ENCODE results near the gene VPS52.

The VPS52 gene, protein sequence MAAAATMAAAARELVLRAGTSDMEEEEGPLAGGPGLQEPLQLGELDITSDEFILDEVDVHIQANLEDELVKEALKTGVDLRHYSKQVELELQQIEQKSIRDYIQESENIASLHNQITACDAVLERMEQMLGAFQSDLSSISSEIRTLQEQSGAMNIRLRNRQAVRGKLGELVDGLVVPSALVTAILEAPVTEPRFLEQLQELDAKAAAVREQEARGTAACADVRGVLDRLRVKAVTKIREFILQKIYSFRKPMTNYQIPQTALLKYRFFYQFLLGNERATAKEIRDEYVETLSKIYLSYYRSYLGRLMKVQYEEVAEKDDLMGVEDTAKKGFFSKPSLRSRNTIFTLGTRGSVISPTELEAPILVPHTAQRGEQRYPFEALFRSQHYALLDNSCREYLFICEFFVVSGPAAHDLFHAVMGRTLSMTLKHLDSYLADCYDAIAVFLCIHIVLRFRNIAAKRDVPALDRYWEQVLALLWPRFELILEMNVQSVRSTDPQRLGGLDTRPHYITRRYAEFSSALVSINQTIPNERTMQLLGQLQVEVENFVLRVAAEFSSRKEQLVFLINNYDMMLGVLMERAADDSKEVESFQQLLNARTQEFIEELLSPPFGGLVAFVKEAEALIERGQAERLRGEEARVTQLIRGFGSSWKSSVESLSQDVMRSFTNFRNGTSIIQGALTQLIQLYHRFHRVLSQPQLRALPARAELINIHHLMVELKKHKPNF

DNA sequence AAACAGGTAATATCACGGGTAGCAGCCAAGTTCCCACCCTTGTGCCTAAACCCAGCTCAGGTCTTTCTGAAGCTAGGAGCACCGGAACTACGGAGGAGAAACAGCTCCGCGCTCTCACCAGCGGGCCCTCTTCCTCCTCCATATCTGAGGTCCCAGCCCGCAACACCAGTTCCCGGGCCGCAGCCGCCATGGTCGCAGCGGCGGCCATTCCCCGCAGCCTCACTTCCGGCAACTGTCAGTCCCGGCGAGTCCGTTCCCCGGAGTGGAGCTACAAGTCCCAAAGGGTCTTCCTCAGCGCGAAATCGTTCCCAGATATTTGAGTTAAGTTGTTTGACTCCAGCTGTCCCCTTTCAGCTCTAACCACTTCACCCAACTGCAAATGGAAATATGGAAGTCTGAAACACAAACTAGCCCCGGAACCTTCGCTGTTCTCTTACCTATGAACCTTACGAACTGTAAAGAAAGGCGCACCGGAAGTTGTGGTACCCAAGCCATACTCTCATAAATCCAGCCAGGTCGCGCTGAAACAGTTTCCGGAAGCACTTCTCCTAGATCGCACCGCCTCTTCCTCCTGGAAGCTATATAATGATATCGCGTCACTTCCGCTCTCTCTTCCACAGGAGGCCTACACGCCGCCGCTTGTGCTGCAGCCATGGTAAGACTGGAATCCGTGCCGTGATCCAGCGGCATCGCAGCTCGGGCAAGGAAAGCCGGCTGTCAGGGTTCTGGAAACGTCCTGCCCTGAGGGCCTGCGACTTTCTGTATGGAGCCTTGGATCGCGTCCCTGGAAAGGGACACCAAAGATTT lies at the start of gene VPS52, which contains the start of gene RPS18:
TSS of gene VPS52 (minus strand) at position 409 of the 807 bp plus-strand sequence. CDS start at position 208, 201 bp downstream.
TSS of gene RPS18 (plus strand) at position 608 of the 807 bp plus-strand sequence. CDS start at position 653, 45 bp downstream.
- peak; percentile 68 to 77 for DNase-seq (ENCODE audit: low read depth in 1 of 2, low spot score in 1 of 2)

DNA sequence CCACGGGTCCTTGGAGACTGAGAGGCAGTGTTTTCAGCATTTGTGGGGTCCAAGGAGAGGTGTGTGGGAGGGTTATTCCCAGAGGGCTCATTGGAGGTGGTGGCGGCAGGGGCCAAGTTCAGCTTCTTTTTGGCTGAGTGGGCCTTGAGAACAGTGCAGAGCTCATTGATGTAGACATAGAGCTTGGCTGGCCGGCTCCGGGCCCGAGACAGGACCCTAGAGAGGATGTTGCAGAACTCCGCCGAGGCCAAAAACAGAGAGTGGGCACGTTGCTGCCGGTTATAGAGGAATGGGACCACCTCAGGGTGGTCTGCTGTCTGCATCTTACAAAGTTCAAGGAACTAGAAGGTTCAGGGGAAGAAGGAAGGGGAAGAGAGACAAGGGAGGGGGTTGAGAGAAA lies 49.6 kb upstream of the VPS52 start:
- DNase-seq (ENCODE audit: low read depth in 1 of 2, low spot score in 1 of 2): no peak

DNA sequence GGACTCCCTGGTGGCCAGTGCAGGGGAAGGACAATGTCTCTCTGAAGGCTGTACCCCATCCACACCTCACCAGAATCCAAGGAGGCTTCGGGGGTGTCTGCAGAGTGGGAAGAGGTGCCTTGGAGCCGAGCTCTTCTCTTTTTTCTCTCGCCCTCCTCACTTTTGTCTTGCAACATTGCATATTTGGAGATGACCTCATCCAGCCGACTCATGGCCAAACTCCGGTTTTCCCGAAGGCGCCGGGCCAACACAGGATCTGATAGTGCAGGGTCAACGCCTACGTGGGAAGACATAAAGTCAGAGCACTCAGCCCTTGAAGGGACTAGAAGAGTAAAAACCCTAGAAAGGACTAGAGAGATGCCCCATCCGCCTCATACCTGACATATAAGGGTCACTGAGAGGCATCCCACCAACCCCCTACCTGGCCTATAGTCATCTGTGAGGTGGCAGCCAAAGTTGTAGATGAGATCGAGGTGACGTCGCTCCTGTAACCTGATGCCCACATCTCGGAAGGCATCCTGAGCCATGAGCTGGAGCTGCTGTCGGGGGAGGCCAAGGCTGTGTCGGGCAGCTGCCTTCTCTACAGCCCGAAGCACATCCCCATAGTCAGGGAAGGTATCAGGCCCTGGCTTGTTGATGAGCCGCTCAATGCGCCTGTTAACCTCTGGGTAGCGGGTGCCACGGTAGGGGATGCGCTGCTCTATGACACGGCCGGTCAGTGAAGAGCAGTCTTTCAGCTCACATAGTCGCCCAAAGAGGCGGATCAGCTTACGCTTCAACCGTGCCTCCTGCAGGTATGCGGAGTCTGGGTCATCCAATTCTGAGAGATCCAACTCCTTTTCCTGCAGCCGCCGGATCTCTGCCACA lies 48.9 kb upstream of the VPS52 start:
- no peak for DNase-seq (ENCODE audit: low read depth in 1 of 2, low spot score in 1 of 2)

DNA sequence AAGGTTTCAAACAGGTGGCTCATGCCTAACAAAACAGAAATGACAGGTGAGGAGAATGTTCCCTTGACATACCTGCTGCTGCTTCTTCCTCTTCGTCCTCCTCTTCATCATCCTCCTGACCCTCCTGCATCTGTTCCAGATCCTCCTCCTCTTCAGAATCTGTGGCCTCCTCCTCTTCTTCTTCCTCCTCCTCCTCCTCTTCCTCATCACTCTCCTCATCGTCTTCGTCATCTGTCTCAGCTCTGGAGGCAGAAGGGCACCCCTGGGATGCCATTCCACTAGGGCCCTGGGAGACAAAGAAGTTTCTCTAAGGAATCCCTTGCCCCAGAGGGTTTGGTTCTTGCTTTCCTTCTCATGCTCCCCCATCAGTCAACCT lies 48.3 kb upstream of the VPS52 start:
- no peak for DNase-seq (ENCODE audit: low read depth in 1 of 2, low spot score in 1 of 2)

DNA sequence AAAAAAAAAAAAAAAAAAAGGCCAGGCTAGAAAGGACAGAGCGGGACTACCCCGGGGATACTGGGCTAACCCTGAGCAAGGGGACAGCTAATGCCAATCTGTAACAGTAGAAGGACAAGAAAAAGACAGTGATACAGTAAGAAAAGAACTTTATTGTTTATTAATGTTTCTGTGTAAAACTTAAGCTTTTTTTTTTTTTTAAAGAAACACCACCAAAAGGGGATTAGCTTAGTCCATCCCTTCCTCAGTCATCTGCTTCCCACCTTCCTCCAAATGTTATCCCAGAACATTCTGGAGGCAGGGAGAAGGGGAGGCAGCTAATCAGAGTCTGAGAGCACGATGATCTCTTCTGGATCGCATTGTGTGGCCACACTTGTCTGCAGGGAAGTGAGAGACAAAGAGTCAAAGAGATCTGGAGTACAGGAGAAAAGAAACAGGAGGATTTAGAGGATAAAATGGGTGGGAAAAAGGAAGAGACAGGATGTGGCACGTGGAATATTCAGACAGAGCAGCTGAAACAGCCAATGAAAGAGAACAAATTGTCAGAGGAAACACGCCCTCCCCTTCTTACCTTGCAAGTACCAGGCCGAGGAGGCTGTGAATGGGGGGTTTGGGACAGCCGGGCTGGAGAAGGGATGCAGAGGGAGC lies 46.9 kb upstream of the VPS52 start:
- DNase-seq (ENCODE audit: low read depth in 1 of 2, low spot score in 1 of 2): no peak

DNA sequence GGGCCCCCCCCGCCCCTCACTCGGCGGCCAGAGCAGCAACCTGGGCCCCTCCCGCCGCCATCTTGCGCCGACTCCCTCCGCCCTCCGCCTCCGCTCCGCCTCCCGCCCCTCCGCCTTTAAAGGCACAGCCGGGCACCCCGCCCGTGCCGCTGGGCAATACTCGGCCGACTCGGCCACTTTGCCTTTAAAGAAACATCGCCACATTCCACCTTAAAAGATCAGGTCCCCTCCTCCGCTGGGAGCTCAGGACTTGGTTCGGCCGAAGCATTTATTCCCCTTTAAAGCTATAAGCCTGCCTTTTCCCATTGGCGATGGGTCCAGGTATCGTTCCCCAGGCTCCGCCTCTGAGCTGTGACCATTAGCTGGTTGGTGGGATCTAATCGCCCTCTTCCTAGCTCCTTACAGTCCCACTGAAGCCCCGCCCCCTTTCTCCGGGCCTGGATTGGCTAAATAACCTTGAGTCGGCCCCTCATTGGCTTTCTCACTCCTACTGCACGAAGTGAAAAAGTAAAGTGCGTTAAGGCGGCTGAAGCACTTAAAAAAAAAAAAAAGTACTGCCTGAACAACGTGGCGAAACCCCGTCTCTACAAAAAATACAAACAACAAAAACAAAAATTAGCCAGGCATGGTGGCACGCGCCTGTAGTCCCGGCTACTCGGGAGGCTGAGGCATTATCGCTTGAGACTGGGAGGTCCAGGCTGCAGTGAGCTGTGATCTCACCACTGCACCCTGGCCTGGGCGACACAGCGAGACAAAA lies 46.2 kb upstream of the VPS52 start, which contains the start of gene ZBTB22:
TSS of gene ZBTB22 (minus strand) at position 76 of the 757 bp plus-strand sequence. CDS start 828 bp downstream, outside the sequence.
- DNase-seq (ENCODE audit: low read depth in 1 of 2, low spot score in 1 of 2): peak; percentile 90 to 91

DNA sequence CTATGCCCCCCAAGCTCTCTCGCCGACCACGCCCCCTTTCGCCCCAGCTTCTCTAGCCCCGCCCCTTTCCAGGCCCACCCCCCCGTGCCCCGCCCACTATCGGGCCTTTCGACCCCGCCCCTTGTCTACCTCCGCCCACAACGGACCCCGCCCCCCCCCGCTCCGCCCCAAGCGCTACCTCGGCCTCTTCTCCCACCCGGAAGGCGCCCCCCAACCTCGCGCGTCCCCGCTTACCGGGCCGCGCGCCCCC lies 45.7 kb upstream of the VPS52 start:
- no peak for DNase-seq (ENCODE audit: low read depth in 1 of 2, low spot score in 1 of 2)

DNA sequence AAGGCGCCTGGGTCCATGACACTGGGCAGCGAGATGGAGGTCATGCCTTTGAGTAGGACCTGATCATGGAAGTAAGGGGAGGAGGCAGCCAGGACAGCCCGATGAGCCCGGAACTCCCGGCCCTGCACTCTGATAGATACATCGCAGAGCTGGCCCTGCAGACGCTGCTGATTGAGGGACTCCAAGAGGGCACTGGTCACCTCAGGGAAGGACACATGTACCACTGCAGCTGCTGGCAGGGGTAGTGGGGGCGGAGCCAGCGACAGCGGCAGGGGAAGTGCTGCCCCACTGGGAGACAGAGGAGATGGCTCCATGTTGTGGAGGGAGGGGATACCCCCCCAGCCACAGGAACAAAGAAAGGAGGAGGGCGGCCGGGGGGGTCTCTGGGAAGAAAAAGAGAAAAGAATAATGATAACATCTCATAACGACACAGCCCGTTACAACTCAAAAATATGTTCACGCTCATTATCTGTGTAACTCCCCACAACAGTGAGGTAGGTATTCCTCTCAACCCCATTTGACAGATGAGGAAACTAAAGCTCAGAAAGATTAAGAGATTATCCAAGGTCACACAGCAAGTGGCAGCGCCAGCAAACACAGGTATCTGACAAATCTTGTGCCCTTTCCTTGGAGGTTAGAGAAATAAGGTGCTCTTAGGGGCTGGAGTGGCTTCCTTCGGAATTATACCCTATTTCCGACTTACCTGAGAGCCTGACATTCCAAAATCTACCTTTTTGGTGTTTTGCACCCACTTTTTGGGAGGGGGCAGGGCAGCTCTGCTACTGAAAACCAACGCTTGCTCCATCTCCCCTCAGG lies 45.1 kb upstream of the VPS52 start:
- DNase-seq (ENCODE audit: low read depth in 1 of 2, low spot score in 1 of 2): no peak

DNA sequence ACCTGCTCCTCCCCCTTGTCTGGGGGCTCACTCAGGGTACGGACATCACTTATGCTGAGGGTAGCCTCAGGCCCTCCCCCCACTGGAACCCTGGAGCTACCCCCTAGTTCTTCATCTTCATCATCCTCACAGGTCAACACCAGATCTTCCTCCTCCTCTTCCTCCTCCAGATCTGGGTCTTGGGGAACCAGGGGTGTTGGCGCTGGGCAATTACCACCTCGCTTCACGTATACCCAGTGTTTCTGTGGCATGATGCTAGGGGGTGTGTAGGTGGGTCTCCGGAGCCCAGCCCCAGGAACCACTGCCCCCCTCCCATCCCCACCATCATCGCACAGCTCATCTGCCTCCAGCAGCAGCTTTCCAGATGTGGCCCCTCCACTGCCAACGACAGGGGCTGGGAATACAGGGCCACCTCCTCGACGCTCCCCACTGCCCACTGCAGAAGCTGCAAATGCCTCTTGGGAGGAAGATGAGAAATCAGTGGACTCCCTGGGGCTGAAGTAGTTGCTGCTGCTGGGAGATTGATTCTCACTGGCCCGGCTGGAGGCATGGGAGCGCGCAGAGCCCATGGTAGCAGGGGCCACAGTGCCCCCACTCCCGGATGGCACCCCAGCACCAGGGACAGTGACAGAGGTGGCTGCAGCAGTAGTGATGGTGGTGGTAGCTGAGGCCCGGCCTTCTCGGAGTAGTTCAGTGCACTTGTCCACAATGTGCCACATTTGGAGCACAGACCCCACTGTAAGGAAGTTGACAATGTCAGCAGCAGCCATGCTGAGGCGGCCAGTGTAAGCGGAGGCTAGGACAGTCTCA lies 44.3 kb upstream of the VPS52 start:
- no peak for DNase-seq (ENCODE audit: low read depth in 1 of 2, low spot score in 1 of 2)

DNA sequence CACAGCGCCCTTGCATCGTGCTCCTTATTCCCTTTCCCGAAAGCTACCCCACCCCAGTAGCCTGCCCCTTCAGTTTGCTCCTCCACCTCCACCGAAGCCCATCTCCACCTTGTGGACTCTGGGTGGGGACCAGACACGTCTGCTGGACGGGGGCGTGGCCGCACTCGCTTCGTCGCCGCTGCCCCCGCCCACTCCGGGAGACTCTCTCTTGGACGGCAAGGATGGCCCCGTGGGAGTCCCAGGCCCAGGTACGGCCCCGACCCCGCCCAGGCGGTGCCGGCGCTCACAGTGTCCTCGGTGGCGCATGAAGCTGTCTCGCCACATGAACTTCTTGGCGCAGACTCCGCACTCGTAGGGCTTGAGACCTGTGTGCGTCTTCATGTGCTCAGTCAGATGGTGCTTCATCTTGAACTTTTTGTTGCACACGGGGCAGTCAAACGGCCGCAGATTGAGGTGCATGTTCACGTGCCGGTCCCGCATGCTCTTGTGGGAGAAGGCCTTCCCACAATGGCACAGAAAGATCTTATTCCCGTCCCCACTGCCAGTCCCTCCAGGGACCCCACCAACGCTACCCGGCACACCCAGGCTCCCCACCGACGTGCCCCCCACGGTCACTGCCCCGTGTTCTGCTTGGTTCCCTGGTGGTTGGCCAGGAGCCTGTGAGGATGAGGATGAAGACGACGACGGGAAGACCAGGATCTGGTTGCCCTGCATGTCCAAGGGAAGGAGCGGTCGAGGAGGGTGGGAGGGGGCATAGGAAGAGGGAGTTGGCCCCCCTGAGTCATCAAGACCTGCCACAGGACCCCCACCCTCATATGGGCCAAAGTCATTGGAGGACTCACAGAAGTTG lies 43.5 kb upstream of the VPS52 start:
- DNase-seq (ENCODE audit: low read depth in 1 of 2, low spot score in 1 of 2): no peak

DNA sequence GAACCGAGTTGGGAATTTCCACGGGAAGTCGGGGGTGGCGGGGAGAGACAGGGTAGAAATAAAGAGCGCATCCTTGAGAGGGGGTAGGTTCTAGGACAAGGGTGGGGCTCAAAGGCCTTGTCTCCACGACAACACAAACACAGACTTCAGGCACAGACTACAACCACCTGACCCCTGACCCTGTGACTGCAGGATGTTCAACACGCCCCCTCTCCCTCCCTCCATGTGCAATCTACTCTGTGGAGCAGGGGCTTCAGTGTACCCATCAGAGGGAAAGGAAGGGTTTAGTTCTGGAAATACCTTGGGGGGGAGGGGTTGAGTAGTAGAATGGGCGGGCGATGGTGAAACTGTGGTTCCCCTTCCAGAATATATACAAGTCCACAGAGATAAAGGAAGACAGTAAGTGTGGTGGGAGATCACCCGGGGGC lies 42.9 kb upstream of the VPS52 start:
- peak; percentile 43 to 47 for DNase-seq (ENCODE audit: low read depth in 1 of 2, low spot score in 1 of 2)

DNA sequence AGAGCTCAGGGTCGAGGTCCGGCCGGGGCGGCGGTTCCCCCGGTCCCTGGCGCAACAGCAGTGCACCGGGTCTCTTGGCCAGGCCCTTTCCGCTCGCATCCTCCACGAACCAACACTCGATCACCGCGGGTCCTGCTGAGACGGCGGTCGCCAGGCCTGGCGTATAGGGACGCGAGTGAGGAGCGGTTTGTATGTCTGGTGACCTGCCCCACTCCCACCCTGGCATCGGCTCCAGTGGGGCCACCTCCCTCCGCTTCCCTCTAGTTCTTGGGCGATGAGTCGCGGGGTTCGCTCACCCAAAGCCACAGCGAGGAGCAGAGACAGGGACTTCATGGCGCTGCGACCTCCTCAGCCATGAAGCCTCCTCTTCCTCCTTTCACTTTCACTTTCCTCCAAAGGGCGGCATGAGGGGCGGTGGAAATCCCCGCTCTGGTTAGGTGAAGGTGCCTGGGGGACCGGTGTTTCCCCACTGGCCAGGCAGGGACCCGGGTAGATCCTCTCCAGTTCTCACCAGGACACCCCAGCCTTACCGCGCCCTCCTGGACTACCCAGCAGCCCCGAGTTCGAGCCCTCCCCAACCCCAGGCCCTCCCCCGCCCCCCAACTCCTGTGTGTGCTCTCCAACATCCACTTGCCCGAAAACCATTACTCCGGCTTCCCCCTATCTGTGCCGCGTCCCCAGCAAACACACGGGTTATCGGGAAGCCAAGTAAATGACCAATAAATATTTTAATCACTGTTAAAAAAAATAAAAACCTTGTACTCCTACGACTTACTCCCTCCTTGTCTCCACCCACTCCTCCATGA lies 42.2 kb upstream of the VPS52 start, which contains the start of gene TAPBP:
TSS of gene TAPBP (minus strand) at position 370 of the 806 bp plus-strand sequence. CDS start at position 333, 37 bp downstream.
- peak; percentile 70 to 71 for DNase-seq (ENCODE audit: low read depth in 1 of 2, low spot score in 1 of 2)

DNA sequence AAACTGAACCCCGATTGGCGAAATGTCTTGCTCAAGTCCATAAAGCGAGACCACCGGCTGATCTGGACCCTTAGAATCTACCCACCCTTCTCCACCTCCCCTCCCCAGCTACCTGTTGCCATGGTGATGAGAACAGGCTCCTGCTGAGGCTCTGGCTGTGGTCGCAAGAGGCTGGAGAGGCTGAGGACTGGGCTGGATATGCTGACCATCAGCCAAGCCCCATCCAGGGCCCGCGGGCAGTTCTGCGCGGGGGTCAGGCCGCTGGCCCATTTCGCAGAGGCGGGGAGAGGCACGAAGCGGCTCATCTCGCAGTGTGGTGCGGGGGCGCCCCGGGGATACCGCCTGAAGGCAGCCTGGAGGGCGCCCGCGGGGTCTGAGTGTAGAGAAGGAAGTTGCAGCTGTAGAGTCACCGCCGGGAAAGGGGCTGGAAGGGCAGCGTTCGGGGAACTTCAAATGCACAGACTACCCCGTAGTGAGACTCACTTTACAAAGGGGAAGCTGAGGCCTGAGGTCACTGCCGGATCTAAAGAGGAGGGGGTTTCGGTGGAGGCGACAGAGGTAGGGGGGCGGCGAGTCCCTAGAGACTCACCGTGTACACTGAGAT lies 41.5 kb upstream of the VPS52 start:
- peak in 1 of 2 donors; percentile 46 for DNase-seq (ENCODE audit: low read depth in 1 of 2, low spot score in 1 of 2)

DNA sequence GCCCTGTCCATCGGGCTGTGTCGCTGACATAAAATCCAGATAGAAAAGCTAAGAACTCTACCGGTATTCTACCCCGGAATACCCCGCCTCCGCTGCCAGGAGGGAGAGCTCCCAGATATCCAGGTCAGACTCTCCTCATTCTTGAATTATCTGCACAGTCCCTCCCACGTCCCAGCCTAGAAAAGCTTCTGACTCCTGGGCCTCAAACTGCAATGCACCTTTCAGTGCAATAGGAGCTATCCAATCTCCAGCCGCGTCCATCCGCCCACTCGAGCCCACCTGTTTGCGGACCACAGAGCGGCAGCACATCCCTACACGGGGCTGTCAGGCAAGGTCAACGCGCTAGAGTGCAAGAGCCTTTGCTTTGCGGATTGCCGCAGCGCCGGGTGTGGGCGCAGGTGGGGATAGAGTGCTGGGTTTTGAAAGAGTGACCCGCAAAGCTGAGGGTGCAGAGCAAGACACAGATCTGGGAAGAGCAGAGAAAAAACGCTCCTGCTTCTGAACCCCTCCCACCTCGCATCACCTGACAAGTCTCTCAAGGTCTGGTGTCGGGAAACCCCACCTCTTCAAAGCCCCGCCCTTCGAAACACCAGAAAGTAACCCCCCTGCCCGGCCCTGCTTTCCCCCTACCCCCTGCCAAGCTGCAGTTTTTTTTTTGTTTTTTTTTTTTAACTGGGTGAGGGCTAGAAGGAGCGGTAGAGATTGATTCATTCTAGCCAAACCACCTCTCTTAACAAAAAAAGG lies 40.9 kb upstream of the VPS52 start:
- peak; percentile 62 to 70 for DNase-seq (ENCODE audit: low read depth in 1 of 2, low spot score in 1 of 2)

DNA sequence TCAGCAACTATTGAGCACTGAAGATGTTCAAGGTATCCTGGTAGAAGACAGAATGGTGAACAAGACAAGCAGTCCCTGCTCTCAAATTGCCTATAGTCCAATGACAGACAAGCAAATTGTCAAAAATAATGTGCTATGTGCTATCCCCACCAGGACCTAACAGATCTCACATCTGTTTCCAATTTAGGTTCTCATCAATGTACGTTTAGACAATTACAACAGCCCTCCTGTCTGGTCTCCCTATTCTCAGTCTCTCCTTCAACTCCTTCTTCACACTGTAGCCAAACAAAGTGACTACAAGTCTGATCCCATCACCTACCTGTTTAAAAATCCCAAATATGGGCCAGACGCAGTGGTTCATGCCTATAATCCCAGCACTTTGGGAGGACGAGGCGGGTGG lies 34.7 kb upstream of the VPS52 start:
- DNase-seq (ENCODE audit: low read depth in 1 of 2, low spot score in 1 of 2): no peak

Measured in stimulated activated CD4-positive, alpha-beta T cell treated with anti-CD3 and anti-CD28 coated beads, Interleukin-15, amount 100 ng/mL, for 1 hour (primary cell).